GM13977 (cell line): ENCODE measurements around the gene METTL9.
"Not testable (repeated sequence)": the region's sequence is repeated elsewhere in the genome, so short reads cannot be mapped to it uniquely, and the experiment has no call there.

ENCODE experiments used
- DNase-seq: peaks from one replicate; pipeline ENCODE4 v3.0.0; 2012; ENCODE audit warnings: low spot score
- in situ Hi-C: fragments of 300-500 bp; cut with MboI; formaldehyde crosslinking; loops from one replicate; pipeline ENCODE4 v1.12.0; 2022; ENCODE audit warnings: low sequenced_read_pairs, low pct_unique_long_range_greater_than_20kb, mixed read lengths, inconsistent platforms; ENCODE audit not compliant: unreplicated experiment
- TF ChIP-seq, protein P1 (sequence below): IDR thresholded peaks from 2 replicates; pipeline ENCODE4 v1.5.1; 2012; ENCODE audit warnings: mild to moderate bottlenecking, control low read depth; ENCODE audit not compliant: insufficient read depth; ENCODE audit errors: extremely low read depth, missing control alignments

The METTL9 gene

DNA sequence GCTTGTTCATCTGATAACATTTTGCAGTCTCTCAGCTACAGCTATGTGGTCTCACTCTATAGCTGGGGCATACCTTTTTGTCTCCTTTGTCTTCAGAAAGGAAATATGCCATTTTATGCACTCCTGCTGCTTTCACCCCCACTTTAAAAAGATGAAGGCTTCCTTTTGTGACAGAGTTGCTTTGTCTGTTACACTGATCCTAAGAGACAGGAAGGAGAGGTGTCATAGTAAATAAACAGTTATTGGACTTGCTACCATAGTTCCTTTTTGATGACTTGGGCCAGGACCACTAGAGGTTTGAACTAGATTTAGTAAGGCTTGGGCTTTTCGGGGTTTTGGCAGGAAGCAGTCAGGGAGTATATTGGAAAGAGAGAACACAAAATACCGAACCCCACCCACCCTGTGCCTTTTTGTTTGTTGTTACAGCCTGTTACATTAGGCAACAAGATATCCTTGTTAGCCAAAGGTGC is 1.8 kb upstream of the METTL9 start:
- DNase-seq, result no peak
- in situ Hi-C loops, result loop anchor here (10.0 kb wide), 1 partner anchor 57 kb away; the partner anchor contains the start of gene IGSF6
- TF ChIP-seq, protein P1, sequence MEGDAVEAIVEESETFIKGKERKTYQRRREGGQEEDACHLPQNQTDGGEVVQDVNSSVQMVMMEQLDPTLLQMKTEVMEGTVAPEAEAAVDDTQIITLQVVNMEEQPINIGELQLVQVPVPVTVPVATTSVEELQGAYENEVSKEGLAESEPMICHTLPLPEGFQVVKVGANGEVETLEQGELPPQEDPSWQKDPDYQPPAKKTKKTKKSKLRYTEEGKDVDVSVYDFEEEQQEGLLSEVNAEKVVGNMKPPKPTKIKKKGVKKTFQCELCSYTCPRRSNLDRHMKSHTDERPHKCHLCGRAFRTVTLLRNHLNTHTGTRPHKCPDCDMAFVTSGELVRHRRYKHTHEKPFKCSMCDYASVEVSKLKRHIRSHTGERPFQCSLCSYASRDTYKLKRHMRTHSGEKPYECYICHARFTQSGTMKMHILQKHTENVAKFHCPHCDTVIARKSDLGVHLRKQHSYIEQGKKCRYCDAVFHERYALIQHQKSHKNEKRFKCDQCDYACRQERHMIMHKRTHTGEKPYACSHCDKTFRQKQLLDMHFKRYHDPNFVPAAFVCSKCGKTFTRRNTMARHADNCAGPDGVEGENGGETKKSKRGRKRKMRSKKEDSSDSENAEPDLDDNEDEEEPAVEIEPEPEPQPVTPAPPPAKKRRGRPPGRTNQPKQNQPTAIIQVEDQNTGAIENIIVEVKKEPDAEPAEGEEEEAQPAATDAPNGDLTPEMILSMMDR, result no peak

DNA sequence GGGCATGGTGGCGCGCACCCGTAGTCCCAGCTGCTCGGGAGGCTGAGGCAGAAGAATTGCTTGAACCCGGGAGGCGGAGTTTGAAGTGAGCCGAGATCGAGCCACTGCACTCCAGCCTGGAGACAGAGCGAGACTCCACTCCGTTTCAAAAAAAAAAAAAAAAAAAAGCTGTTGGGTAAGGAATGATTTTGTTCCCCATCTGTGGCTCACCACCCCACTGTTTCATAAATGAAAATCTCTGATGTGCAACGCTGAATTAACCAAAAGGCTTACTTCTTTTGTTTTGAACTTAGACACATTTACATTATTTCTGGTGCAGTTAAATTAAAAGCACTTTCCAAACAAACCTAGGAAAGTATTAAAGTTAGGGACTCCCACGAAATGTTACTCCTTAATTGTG is 1.2 kb upstream of the METTL9 start:
- in situ Hi-C loops, result loop anchor here (10.0 kb wide), 1 partner anchor 57 kb away; the partner anchor contains the start of gene IGSF6
- no peak for DNase-seq
- TF ChIP-seq, protein P1, result no peak

DNA sequence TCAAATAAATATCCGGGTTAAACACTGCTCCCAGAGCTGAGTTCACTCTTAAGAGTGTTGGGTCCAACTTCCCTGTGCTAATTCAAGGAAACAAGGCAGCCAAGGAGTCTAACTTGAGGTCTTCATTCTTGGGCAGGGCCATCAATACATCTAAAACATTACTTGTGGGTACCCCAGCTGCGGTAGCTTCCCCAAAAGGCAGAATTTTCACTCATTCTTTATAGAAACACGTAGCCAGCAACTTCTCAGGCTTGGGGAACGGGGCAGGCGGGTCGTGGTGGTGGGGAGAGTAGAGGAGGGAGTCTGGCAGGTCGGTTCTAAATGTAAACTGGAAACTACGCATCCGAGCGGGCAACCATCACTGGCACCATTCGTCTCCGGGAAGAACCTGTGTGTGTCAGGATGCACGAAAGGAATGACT is 666 bp upstream of the METTL9 start:
- TF ChIP-seq, protein P1, result no peak
- DNase-seq, result no peak
- in situ Hi-C loops, result loop anchor here (10.0 kb wide), 1 partner anchor 56 kb away; the partner anchor contains the start of gene IGSF6

DNA sequence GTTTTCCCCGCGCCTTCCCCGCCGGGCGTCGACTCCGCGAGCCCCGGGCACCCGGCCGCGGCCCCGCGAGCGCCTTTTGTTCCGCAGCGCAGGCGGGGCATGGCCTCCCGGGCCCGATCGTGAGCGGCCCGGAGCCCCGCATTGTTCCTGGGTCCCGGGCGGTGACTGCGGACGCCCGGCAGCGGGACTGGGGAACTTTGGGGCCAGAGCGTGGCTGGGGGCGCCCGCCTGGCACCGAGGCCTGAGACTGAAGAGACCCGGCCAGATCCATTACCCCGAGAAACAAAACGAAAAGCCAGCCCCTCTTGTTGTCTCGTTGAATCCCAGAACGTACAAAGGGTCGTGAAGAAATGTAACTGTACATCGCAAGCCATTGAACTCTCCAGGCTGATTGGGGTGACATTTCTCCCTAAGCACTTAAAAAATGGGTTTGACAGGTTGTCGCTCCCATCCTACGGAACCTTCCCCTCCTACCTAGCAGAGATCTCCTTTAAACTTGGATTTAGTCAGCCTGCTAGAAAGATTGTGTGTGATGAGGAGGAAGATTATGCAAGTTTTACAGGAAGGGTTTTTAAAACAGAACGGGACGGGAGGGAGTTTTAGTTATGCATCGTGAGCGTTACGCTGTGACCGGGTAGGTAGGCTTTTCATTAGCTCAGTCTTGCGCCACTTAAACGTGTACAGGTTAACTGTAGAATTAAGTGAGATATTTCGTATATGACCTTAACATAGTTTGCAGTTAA is 825 bp downstream of the METTL9 start:
- TF ChIP-seq, protein P1, result no peak
- in situ Hi-C loops, result no loop called here
- DNase-seq, result peak; percentile 36

DNA sequence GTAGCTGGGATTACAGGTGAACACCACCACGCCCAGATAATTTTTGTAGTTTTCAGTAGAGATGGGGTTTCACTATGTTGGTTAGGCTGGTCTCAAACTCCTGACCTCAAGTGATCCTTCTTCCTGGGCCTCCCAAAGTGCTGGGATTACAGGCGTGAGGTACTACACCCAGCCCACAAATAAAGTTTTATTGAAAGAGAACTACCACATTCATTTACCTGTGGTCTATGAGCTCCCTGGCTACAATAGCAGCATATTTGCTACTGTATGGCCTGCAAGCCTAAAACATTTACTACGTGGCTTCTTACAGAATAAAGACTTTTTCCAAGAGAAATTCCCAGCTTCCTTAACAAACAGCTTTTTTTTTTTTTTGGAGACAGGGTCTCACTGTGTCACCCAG is 3.4 kb downstream of the METTL9 start:
- DNase-seq, result no peak
- TF ChIP-seq, protein P1, result no peak
- in situ Hi-C loops, result no loop called here

DNA sequence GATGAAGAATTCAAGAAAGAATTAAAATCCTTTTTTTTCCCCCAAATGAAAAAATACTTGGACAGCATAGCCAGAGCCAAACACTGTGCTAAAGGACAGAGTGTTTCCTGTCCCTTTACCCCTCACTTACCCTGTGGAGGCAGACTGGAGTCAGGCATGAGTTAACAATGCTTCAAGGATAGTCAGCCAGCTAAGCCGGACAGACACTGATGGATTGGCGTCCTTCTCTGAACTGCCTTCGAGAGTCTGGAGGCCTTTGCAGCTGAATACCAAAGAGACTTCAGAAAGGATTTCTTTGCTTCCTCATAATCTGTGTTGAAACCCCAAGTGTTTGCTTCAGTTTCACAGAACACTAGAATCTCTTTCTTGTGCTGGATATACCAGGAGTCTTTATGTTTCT is 4.6 kb downstream of the METTL9 start:
- DNase-seq, result no peak
- TF ChIP-seq, protein P1, result no peak
- in situ Hi-C loops, result no loop called here

DNA sequence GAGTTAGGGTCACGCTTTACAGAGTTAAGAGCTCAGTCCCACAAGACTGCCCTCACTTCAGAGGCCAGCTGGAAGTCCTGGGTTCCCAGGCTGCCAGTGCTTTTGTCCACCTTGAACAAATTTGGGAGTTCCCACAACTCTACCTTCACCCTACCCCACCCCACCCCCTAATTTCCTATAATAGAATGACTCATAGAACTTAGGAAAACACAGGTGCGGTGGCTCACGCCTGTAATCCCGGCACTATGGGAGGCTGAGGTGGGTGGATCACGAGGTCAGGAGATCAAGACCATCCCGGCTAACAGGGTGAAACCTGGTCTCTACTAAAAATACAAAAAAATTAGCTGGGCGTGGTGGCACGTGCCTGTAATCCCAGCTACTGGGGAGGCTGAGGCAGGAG is 6.5 kb downstream of the METTL9 start:
- in situ Hi-C loops, DNase-seq: not testable (repeated sequence)
